GM12878 (cell line): ENCODE data around the gene NHSL2. TPM values are rescaled to one million over a fixed set of nuclear protein-coding genes. Genes with fewer than 3 reads are reported as not detected.

Source experiments
- ATAC-seq: fragments of 200-7000 bp; cut with Tn5 transposase; 3 replicates; pipeline ENCODE4 v1.9.1; 2020; ENCODE audit warnings: mild to moderate bottlenecking, moderate library complexity
- BruUV-seq: library from RNA; stranded (reverse); fragments of 400-500 nt; replicated peaks from 2 replicates; lab custom pipeline; 2021; lab: Mats Ljungman, UMichigan
- CTCF ChIA-PET: fragments of 300-600 bp; sonication (Branson Sonifier 250); formaldehyde crosslinking; extraction: SDS; loops from one replicate; lab custom pipeline; 2021; ENCODE audit warnings: inconsistent platforms; lab: Yijun Ruan, JAX
- POLR2A ChIA-PET: fragments of 350-600 bp; formaldehyde crosslinking; extraction: SDS; loops from one replicate; lab custom pipeline; 2021; ENCODE audit warnings: inconsistent platforms; lab: Charles Lee
- RAD21 ChIA-PET: fragments of 300-600 bp; sonication (Branson Sonifier 250); formaldehyde crosslinking; loops from one replicate; lab custom pipeline; 2023; ENCODE audit warnings: antibody characterized with exemption; ENCODE audit not compliant: unreplicated experiment; lab: Charles Lee
- SMC1A ChIA-PET: fragments of 300-600 bp; sonication (Branson Sonifier 250); formaldehyde crosslinking; loops from one replicate; lab custom pipeline; 2023; ENCODE audit not compliant: unreplicated experiment, uncharacterized antibody; lab: Charles Lee
- DNase-seq: peaks from one replicate; pipeline ENCODE4 v3.0.0-alpha.2; 2011; ENCODE audit warnings: low read depth, low spot score
- FAIRE-seq: peaks from 3 replicates; lab custom pipeline; 2011; peaks lifted over from hg19 to GRCh38; lab: Jason Lieb, UNC
- H2AFZ ChIP-seq: 2 replicates; pipeline ENCODE4 v1.6.0; 2011; ENCODE audit warnings: low read depth, low read length, control low read depth; ENCODE audit not compliant: control insufficient read depth
- H3K27ac ChIP-seq: 2 replicates; pipeline ENCODE4 v1.5.1; 2011; ENCODE audit warnings: control low read depth; ENCODE audit not compliant: control insufficient read depth, insufficient read depth
- H3K27me3 ChIP-seq, 2 experiments: replicated peaks in 1 of 2; 2 replicates each; pipeline versions ENCODE4 v1.6.0 to v1.6.1; 2011; ENCODE audit warnings: low read length in 1 of 2; ENCODE audit not compliant: control insufficient read depth in 2 of 2, insufficient read depth in 2 of 2
- H3K36me3 ChIP-seq, 2 experiments: 2 replicates each; pipeline ENCODE4 v1.5.1; 2011; ENCODE audit warnings: low read length in 1 of 2; ENCODE audit not compliant: control insufficient read depth in 2 of 2, insufficient read depth in 2 of 2
- H3K4me1 ChIP-seq: 2 replicates; pipeline ENCODE4 v1.6.1; 2011; ENCODE audit warnings: mild to moderate bottlenecking, low read length, moderate library complexity, mixed read lengths; ENCODE audit not compliant: control insufficient read depth, insufficient read depth
- H3K4me2 ChIP-seq: 2 replicates; pipeline ENCODE4 v1.6.0; 2011; ENCODE audit warnings: control low read depth; ENCODE audit not compliant: control insufficient read depth, insufficient read depth
- H3K4me3 ChIP-seq: fragments of 200-600 bp; sonication (generic); 2 replicates; pipeline ENCODE4 v1.5.1; 2016
- H3K79me2 ChIP-seq: 2 replicates; pipeline ENCODE4 v1.6.0; 2011; ENCODE audit warnings: low read length; ENCODE audit not compliant: control insufficient read depth, insufficient read depth
- H3K9ac ChIP-seq: 2 replicates; pipeline ENCODE4 v1.8.0; 2011; ENCODE audit warnings: low read length, control low read depth, mixed read lengths; ENCODE audit not compliant: control insufficient read depth, insufficient read depth
- H3K9me3 ChIP-seq: replicated peaks from 3 replicates; pipeline ENCODE4 v1.5.1; 2011; ENCODE audit warnings: mild to moderate bottlenecking, low read length; ENCODE audit not compliant: control insufficient read depth, insufficient read depth
- H4K20me1 ChIP-seq: 2 replicates; pipeline ENCODE4 v1.6.0; 2011; ENCODE audit not compliant: control insufficient read depth, insufficient read depth
- ESRRA ChIP-seq: IDR thresholded peaks from 2 replicates; pipeline ENCODE4 v1.6.1; 2012; ENCODE audit warnings: mild to moderate bottlenecking, low read length, improper control_type of control experiment
- HCFC1 ChIP-seq: fragments of 150-350 bp; IDR thresholded peaks from 2 replicates; pipeline ENCODE4 v1.6.1; 2014; ENCODE audit warnings: low read length
- NBN ChIP-seq: fragments of 450-650 bp; IDR thresholded peaks from 2 replicates; pipeline ENCODE4 v1.6.1; 2016
- NRF1 ChIP-seq: conservative IDR thresholded peaks from 2 replicates; pipeline ENCODE4 v1.6.1; 2011; ENCODE audit warnings: mild to moderate bottlenecking, low read depth, low read length, improper control_type of control experiment
- PAX8 ChIP-seq: fragments of 450-650 bp; IDR thresholded peaks from 2 replicates; pipeline ENCODE4 v1.6.1; 2017; ENCODE audit warnings: mild to moderate bottlenecking, moderate library complexity
- POLR2AphosphoS5 ChIP-seq: IDR thresholded peaks from 2 replicates; pipeline ENCODE4 v1.6.1; 2011; ENCODE audit warnings: mild to moderate bottlenecking, low read length, inconsistent platforms
- SMC3 ChIP-seq: IDR thresholded peaks from 2 replicates; pipeline ENCODE4 v1.6.1; 2011; ENCODE audit warnings: low read length, improper control_type of control experiment, borderline replicate concordance
- SRF ChIP-seq, 2 experiments: IDR thresholded peaks; 2 replicates each; pipeline ENCODE4 v1.6.1; 2011; ENCODE audit warnings: low read depth in 2 of 2, low read length in 2 of 2, mild to moderate bottlenecking in 1 of 2, moderate library complexity in 1 of 2
- WGBS: methylation state at CpG from one replicate; pipeline ENCODE4 v1.1.6; 2016; ENCODE audit warnings: low lambda C conversion rate; ENCODE audit not compliant: insufficient replicate concordance, insufficient coverage; ENCODE audit errors: missing lambda C conversion rate; 5-methylcytosine and 5-hydroxymethylcytosine counted together
- in situ Hi-C: fragments of 300-500 bp; cut with MboI; formaldehyde crosslinking; loops from 9 replicates; pipeline ENCODE4 v1.14.3; 2018; ENCODE audit warnings: mixed read lengths
- intact Hi-C: fragments of 100-400 bp; cut with micrococcal nuclease; formaldehyde crosslinking; loops from one replicate; pipeline ENCODE4 v1.14.2; 2022; ENCODE audit not compliant: unreplicated experiment
- polyA plus RNA-seq, 11 experiments: library from polyadenylated mRNA; depleted of rRNA in 4 of 11; unstranded in 6 of 11; stranded (reverse) in 5 of 11; fragments of >200 nt; fragmentation: Nextera tagmentation in 4 of 11; fragmentation: Illumina TruSeq in 1 of 11; extraction: Ambion mirVana in 4 of 11; extraction: Trizol in 1 of 11; gene quantifications; 1 replicate in 1 of 11; 2 replicates in 10 of 11; pipeline versions ENCODE4 v1.2.1 to v1.2.3, GENCODE V29; 2011 to 2016; ENCODE audit warnings: inconsistent platforms in 2 of 11, missing spikeins in 2 of 11, low read depth in 1 of 11
- total RNA-seq, 4 experiments: library from RNA; depleted of rRNA in 3 of 4; stranded (reverse); fragments of >200 nt in 3 of 4; fragmentation: Illumina TruSeq in 1 of 4; extraction: Trizol in 1 of 4; gene quantifications; 2 replicates each; pipeline versions ENCODE4 v1.2.1 to v1.2.3, GENCODE V29; 2013 to 2021
- TF ChIP-seq, protein P1 (sequence below), 3 experiments: IDR thresholded peaks in 2 of 3; conservative IDR thresholded peaks in 1 of 3; 2 replicates each; pipeline ENCODE4 v1.5.1; 2011; ENCODE audit warnings: low read depth in 3 of 3, low read length in 3 of 3, mild to moderate bottlenecking in 3 of 3, control low read depth in 2 of 3, moderate library complexity in 2 of 3, inconsistent platforms in 1 of 3, mixed read lengths in 1 of 3; ENCODE audit not compliant: control insufficient read depth in 2 of 3, insufficient read depth in 1 of 3; ENCODE audit errors: extremely low read depth in 1 of 3
- TF ChIP-seq, protein P2 (sequence below): fragments of 450-650 bp; formaldehyde crosslinking; IDR thresholded peaks from 2 replicates; pipeline ENCODE4 v1.5.0; 2022; ENCODE audit warnings: mild to moderate bottlenecking, missing genetic modification characterization
- TF ChIP-seq, protein P3 (sequence below): fragments of 450-650 bp; IDR thresholded peaks from 2 replicates; pipeline ENCODE4 v1.6.1; 2017; ENCODE audit warnings: mild to moderate bottlenecking, moderate library complexity
- TF ChIP-seq, protein P4 (sequence below): fragments of 450-650 bp; IDR thresholded peaks from 2 replicates; pipeline ENCODE4 v1.6.1; 2017; ENCODE audit warnings: low read depth, mild to moderate bottlenecking, moderate library complexity

The NHSL2 gene
- total and polyA plus RNA-seq, 10 of the 15 experiments (the other 5 are each of a cell fraction or from before 2014, with no cell fraction given), result 0.05 to 0.53 (median 0.07) TPM; not detected in 2

DNA sequence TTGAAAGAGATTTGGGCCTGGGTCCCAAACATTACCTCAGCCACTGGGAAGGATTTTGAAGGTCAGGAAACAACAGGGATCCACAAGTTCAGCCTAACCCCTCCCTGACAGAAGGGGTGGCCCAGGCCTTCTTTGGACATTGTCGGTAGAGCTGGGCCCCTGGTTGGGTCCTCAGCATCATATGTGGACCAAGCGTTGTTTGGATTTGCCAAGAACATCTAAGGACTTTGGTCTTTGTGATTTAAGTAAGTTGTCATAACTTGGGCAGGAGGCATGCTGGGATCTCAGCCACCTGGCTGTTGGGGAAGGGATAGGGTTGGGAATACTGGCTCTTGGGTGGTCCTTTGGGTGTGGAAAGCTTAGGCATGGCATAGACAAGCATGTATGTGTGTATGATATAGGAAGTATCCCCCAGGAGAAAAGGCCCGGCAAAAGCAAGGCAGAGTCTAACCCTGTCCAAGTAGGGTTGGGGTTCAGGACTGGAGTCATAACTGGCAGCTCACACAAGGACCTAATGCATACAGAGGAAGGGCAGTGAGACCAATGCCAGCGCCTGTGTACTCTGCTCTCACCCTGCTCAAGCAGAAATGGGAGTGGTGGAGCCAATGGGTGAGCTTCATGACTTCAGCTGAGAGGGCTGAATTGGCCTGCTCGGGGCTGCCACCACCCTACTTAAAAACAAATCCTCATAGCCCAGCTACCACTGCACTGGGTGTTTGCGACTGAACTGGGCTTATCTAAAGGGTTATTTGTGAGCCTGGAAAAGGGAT lies 118.2 kb downstream of the NHSL2 start:
- H3K4me2 ChIP-seq, result no peak overlapping the region
- FAIRE-seq, result no peak
- BruUV-seq, result no TSS peak
- TF ChIP-seq SRF (IDR thresholded peaks at IDR 0.05; ENCODE audit: low read depth in 2 of 2, low read length in 2 of 2), result no peak
- no peak for TF ChIP-seq POLR2AphosphoS5
- TF ChIP-seq, protein P1, sequence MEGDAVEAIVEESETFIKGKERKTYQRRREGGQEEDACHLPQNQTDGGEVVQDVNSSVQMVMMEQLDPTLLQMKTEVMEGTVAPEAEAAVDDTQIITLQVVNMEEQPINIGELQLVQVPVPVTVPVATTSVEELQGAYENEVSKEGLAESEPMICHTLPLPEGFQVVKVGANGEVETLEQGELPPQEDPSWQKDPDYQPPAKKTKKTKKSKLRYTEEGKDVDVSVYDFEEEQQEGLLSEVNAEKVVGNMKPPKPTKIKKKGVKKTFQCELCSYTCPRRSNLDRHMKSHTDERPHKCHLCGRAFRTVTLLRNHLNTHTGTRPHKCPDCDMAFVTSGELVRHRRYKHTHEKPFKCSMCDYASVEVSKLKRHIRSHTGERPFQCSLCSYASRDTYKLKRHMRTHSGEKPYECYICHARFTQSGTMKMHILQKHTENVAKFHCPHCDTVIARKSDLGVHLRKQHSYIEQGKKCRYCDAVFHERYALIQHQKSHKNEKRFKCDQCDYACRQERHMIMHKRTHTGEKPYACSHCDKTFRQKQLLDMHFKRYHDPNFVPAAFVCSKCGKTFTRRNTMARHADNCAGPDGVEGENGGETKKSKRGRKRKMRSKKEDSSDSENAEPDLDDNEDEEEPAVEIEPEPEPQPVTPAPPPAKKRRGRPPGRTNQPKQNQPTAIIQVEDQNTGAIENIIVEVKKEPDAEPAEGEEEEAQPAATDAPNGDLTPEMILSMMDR (IDR thresholded peaks at IDR 0.05 in 2 of 3, conservative IDR thresholded peaks at IDR 0.05 in 1 of 3; ENCODE audit: control insufficient read depth in 2 of 3, extremely low read depth in 1 of 3, insufficient read depth in 1 of 3, low read depth in 3 of 3, low read length in 3 of 3), result no peak
- no peak for TF ChIP-seq NRF1
- TF ChIP-seq, protein P2, sequence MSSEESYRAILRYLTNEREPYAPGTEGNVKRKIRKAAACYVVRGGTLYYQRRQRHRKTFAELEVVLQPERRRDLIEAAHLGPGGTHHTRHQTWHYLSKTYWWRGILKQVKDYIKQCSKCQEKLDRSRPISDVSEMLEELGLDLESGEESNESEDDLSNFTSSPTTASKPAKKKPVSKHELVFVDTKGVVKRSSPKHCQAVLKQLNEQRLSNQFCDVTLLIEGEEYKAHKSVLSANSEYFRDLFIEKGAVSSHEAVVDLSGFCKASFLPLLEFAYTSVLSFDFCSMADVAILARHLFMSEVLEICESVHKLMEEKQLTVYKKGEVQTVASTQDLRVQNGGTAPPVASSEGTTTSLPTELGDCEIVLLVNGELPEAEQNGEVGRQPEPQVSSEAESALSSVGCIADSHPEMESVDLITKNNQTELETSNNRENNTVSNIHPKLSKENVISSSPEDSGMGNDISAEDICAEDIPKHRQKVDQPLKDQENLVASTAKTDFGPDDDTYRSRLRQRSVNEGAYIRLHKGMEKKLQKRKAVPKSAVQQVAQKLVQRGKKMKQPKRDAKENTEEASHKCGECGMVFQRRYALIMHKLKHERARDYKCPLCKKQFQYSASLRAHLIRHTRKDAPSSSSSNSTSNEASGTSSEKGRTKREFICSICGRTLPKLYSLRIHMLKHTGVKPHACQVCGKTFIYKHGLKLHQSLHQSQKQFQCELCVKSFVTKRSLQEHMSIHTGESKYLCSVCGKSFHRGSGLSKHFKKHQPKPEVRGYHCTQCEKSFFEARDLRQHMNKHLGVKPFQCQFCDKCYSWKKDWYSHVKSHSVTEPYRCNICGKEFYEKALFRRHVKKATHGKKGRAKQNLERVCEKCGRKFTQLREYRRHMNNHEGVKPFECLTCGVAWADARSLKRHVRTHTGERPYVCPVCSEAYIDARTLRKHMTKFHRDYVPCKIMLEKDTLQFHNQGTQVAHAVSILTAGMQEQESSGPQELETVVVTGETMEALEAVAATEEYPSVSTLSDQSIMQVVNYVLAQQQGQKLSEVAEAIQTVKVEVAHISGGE (CRISPR knock-in tag), result no peak
- TF ChIP-seq, protein P3, sequence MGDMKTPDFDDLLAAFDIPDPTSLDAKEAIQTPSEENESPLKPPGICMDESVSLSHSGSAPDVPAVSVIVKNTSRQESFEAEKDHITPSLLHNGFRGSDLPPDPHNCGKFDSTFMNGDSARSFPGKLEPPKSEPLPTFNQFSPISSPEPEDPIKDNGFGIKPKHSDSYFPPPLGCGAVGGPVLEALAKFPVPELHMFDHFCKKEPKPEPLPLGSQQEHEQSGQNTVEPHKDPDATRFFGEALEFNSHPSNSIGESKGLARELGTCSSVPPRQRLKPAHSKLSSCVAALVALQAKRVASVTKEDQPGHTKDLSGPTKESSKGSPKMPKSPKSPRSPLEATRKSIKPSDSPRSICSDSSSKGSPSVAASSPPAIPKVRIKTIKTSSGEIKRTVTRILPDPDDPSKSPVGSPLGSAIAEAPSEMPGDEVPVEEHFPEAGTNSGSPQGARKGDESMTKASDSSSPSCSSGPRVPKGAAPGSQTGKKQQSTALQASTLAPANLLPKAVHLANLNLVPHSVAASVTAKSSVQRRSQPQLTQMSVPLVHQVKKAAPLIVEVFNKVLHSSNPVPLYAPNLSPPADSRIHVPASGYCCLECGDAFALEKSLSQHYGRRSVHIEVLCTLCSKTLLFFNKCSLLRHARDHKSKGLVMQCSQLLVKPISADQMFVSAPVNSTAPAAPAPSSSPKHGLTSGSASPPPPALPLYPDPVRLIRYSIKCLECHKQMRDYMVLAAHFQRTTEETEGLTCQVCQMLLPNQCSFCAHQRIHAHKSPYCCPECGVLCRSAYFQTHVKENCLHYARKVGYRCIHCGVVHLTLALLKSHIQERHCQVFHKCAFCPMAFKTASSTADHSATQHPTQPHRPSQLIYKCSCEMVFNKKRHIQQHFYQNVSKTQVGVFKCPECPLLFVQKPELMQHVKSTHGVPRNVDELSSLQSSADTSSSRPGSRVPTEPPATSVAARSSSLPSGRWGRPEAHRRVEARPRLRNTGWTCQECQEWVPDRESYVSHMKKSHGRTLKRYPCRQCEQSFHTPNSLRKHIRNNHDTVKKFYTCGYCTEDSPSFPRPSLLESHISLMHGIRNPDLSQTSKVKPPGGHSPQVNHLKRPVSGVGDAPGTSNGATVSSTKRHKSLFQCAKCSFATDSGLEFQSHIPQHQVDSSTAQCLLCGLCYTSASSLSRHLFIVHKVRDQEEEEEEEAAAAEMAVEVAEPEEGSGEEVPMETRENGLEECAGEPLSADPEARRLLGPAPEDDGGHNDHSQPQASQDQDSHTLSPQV, result no peak
- no peak for TF ChIP-seq NBN
- TF ChIP-seq ESRRA, result no peak
- TF ChIP-seq HCFC1, result no peak
- TF ChIP-seq, protein P4, sequence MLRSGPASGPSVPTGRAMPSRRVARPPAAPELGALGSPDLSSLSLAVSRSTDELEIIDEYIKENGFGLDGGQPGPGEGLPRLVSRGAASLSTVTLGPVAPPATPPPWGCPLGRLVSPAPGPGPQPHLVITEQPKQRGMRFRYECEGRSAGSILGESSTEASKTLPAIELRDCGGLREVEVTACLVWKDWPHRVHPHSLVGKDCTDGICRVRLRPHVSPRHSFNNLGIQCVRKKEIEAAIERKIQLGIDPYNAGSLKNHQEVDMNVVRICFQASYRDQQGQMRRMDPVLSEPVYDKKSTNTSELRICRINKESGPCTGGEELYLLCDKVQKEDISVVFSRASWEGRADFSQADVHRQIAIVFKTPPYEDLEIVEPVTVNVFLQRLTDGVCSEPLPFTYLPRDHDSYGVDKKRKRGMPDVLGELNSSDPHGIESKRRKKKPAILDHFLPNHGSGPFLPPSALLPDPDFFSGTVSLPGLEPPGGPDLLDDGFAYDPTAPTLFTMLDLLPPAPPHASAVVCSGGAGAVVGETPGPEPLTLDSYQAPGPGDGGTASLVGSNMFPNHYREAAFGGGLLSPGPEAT, result no peak
- TF ChIP-seq PAX8, result no peak
- no peak for TF ChIP-seq SMC3

More for the DNA sequence above, 118.2 kb downstream of the NHSL2 start:
- CTCF ChIA-PET, result interaction anchor here (0.8 to 4.7 kb wide), 2 partner anchors 8 to 30 kb away, joined by 3 to 40 read pairs; no protein-coding TSS in a partner anchor
- Histone ChIP-seq H3K27me3 (no peaks in the 10 kb centered on the region), H3K9ac (no peak overlapping the region), H3K4me1 (no peaks in the 10 kb centered on the region), H3K9me3 (no peaks in the 10 kb centered on the region), H3K27ac (no peak overlapping the region), H3K36me3 (no peaks in the 10 kb centered on the region), H3K79me2 (no peaks in the 10 kb centered on the region), H4K20me1 (no peaks in the 10 kb centered on the region), H2AFZ (no peak overlapping the region), H3K4me3 (no peak overlapping the region)
- WGBS, result 38% methylated on average over 6 of the region's 6 CpGs
- no peak for DNase-seq
- RAD21 ChIA-PET, result interaction anchor here (1.2 to 2.3 kb wide), 2 partner anchors 10 to 97 kb away, joined by 4 to 6 read pairs; no protein-coding TSS in a partner anchor
- SMC1A ChIA-PET, result interaction anchor here (1.0 to 1.7 kb wide), 2 partner anchors 16 to 97 kb away, joined by 3 to 6 read pairs; no protein-coding TSS in a partner anchor
- in situ Hi-C loops (no loop called here), intact Hi-C loops (no loop called here)
- POLR2A ChIA-PET, result no interaction called here
- no peak for ATAC-seq
